ENCODE data around the gene LCA5L.

Gene LCA5L

DNA sequence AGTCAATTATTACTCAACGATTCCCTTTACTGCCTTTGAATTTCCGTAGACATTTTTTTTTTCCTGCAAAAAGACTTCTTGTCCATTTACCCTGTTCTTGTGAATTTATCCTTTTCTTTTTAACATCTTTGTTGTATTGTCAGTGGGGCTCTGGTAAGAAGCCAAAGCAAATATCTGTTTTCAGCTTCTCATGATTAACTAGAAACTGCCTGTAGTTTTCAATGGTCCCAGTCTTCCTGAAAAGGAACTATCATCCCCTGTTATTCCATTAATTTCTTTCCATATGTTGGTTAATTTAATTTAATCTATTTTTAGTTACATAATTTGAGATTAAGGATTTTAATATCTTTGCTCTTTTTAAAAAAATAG, 34.2 kb upstream of the LCA5L start:
- H3K4me3 ChIP-seq (ENCODE audit: control insufficient read depth, low read depth, low read length): no peak overlapping the region
- TF ChIP-seq, protein P1, sequence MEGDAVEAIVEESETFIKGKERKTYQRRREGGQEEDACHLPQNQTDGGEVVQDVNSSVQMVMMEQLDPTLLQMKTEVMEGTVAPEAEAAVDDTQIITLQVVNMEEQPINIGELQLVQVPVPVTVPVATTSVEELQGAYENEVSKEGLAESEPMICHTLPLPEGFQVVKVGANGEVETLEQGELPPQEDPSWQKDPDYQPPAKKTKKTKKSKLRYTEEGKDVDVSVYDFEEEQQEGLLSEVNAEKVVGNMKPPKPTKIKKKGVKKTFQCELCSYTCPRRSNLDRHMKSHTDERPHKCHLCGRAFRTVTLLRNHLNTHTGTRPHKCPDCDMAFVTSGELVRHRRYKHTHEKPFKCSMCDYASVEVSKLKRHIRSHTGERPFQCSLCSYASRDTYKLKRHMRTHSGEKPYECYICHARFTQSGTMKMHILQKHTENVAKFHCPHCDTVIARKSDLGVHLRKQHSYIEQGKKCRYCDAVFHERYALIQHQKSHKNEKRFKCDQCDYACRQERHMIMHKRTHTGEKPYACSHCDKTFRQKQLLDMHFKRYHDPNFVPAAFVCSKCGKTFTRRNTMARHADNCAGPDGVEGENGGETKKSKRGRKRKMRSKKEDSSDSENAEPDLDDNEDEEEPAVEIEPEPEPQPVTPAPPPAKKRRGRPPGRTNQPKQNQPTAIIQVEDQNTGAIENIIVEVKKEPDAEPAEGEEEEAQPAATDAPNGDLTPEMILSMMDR (conservative IDR thresholded peaks at IDR 0.05; ENCODE audit: control insufficient read depth, insufficient read depth, low read depth, low read length): no peak
- DNase-seq (ENCODE audit: low read depth): no peak

DNA sequence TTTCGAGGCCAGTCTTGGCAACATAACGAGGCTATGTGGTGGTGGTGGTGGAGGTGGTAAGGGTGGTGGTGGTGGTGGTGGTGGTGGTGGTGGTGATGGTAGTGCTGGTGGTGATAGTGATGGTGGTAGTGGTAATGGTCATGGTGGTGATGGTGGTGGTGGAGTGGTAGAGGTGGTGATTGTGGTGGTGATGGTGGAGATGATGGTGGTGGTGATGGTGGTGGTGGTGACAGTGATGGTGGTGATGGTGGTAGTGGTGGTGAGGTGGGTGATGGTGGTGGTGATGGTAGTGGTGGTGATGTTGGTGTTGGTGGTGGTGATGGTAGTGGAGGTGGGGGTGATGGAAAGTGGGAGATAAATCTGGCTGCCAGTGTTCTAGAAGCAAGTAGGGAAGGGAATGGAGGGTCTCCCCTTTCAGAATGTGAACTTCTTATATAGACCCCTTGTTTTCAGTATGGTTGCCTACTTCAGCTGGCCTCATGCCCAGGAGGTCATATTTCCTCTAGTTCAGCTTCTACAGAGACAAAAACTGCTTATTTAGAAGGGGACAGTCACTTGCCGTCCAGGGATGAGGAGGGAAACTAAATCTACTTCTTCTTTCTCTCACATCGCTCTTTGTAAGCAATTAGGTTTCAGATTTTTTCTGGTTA, 33.7 kb upstream of the LCA5L start:
- DNase-seq (ENCODE audit: low read depth): no peak
- H3K4me3 ChIP-seq (ENCODE audit: control insufficient read depth, low read depth, low read length): no peak overlapping the region
- TF ChIP-seq, protein P1 (conservative IDR thresholded peaks at IDR 0.05; ENCODE audit: control insufficient read depth, insufficient read depth, low read depth, low read length): no peak

DNA sequence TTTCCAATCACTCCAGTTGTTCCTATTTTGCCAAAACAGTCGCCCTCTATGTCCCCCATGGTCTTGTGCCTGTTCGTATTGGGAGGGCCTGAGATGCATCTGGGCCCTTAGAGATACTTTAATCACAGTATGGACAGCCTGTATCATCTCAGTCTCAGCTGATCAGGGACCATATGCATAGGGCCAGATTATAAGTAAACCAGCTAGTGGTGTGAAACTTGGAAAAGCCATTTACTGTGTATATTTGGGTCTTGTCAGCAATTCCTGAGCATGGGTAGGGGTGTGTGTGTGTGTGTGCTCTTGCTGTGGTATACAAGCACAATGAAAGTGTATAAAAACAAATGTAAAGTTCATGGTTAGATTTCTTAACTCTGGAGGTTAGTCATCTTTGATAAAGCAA, 29.0 kb upstream of the LCA5L start:
- TF ChIP-seq, protein P1 (conservative IDR thresholded peaks at IDR 0.05; ENCODE audit: control insufficient read depth, insufficient read depth, low read depth, low read length): no peak
- no peak for DNase-seq (ENCODE audit: low read depth)
- H3K4me3 ChIP-seq (ENCODE audit: control insufficient read depth, low read depth, low read length): no peak overlapping the region

GRCh38 chr21:39472786-39473185, 27.2 kb upstream of the LCA5L start:
- DNase-seq (ENCODE audit: low read depth): no peak
- TF ChIP-seq, protein P1 (conservative IDR thresholded peaks at IDR 0.05; ENCODE audit: control insufficient read depth, insufficient read depth, low read depth, low read length): no peak
- H3K4me3 ChIP-seq (ENCODE audit: control insufficient read depth, low read depth, low read length): no peak overlapping the region

DNA sequence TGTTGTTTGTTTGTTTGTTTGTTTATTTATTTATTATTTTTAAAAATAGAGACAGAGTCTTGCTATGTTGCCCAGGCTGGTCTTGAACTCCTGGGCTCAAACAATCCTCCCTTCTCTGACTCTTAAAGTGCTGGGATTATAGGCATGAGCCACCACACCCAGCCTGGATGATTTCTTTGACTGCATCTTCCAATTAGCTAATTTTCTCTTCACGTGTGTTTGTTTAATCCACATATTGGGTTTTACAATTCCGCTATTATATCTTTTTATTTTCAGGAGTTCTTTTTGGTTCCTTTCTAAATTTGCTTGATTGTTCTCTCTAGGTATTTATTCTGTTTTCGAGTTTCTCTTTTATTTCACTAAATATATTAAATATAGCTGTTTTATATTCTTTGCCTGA, 26.0 kb upstream of the LCA5L start:
- TF ChIP-seq, protein P1 (conservative IDR thresholded peaks at IDR 0.05; ENCODE audit: control insufficient read depth, insufficient read depth, low read depth, low read length): no peak
- H3K4me3 ChIP-seq (ENCODE audit: control insufficient read depth, low read depth, low read length): no peak overlapping the region
- DNase-seq (ENCODE audit: low read depth): no peak

DNA sequence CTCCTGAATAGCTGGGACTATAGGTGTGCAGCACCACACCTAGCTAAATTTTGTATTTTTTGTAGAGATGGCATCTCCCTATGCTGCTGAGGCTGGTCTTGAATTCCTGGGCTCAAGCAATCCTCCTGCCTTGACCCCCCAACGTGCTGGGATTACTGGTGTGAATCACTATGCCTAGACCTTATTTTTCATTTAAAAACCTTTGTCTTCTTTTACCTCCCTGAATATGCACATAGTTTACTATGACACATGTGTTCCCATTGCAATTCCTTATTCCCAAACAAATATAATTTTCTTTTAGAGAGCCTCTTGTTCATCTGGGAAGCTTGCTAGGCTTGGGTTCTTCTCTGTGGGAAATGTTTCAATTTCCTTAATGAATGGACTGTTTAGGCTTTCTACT, 23.0 kb upstream of the LCA5L start:
- TF ChIP-seq, protein P1 (conservative IDR thresholded peaks at IDR 0.05; ENCODE audit: control insufficient read depth, insufficient read depth, low read depth, low read length): no peak
- DNase-seq (ENCODE audit: low read depth): no peak
- H3K4me3 ChIP-seq (ENCODE audit: control insufficient read depth, low read depth, low read length): no peak overlapping the region

GRCh38 chr21:39467746-39468145, 22.2 kb upstream of the LCA5L start:
- H3K4me3 ChIP-seq (ENCODE audit: control insufficient read depth, low read depth, low read length): no peak overlapping the region
- DNase-seq (ENCODE audit: low read depth): no peak
- TF ChIP-seq, protein P1 (conservative IDR thresholded peaks at IDR 0.05; ENCODE audit: control insufficient read depth, insufficient read depth, low read depth, low read length): no peak
